Measurements from ENCODE around the gene COL25A1.

DNA sequence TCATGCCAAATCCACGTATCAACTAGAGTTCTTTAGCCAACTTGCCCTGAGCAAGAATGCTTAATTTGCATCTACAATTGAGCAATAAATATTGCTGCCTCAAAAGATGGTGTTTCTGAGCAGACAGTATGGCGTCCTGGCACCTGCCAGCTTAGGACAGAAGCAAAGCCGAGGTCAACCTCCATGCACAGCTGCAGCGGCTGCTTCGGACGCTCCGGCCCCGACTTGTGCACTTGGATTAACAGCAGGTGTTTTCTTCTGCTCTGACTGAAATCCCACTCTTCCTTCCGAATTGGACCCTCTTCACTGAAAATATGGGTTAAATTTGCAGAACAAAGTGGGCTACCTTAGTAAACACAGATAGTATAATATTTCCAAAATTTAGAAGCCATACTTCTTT is 324.4 kb downstream of the COL25A1 start:
- TF ChIP-seq EZH2 (IDR thresholded peaks at IDR 0.05; ENCODE audit: insufficient read depth, poor library complexity, severe bottlenecking) (no peak), EZH2phosphoT487 (IDR thresholded peaks at IDR 0.05; ENCODE audit: insufficient read depth, low read depth) (no peak)
